HG03460 (cell line): Measurements from ENCODE around the gene SDCBP2.

ENCODE experiments used
- ATAC-seq: cut with Tn5 transposase; IDR thresholded peaks from one replicate; pipeline ENCODE4 v1.9.1; 2021; ENCODE audit not compliant: unreplicated experiment

SDCBP2 gene

GRCh38 chr20:1328680-1329330 lies at the start of gene SDCBP2:
Gene SDCBP2 (minus strand): TSS chr20:1329139. CDS start chr20:1320416, 8,723 bp downstream.
- ATAC-seq: no peak

- no peak for ATAC-seq
Measured at GRCh38 chr20:1378735-1379125, 49.8 kb upstream of the SDCBP2 start.

GRCh38 chr20:1377984-1378734 lies 49.2 kb upstream of the SDCBP2 start:
- ATAC-seq: no peak

GRCh38 chr20:1377341-1377871 lies 48.5 kb upstream of the SDCBP2 start:
- ATAC-seq: no peak

GRCh38 chr20:1376408-1377270 lies 47.7 kb upstream of the SDCBP2 start:
- no peak for ATAC-seq

- ATAC-seq: no peak
Measured at GRCh38 chr20:1376007-1376406, 47.1 kb upstream of the SDCBP2 start.

GRCh38 chr20:1375515-1375914 lies 46.6 kb upstream of the SDCBP2 start:
- ATAC-seq: no peak

GRCh38 chr20:1374246-1374645 lies 45.3 kb upstream of the SDCBP2 start:
- no peak for ATAC-seq

GRCh38 chr20:1373614-1374013 lies 44.7 kb upstream of the SDCBP2 start:
- no peak for ATAC-seq

- ATAC-seq: no peak
Measured at GRCh38 chr20:1373036-1373435, 44.1 kb upstream of the SDCBP2 start.

- ATAC-seq: no peak
Measured at GRCh38 chr20:1371830-1372539, 43.0 kb upstream of the SDCBP2 start.

GRCh38 chr20:1371202-1371782 lies 42.4 kb upstream of the SDCBP2 start:
- ATAC-seq: no peak

- ATAC-seq: no peak
Measured at GRCh38 chr20:1370548-1371110, 41.7 kb upstream of the SDCBP2 start.

- ATAC-seq: no peak
Measured at GRCh38 chr20:1369970-1370369, 41.0 kb upstream of the SDCBP2 start.

GRCh38 chr20:1368448-1369199 lies 39.7 kb upstream of the SDCBP2 start:
- ATAC-seq: no peak

- no peak for ATAC-seq
Measured at GRCh38 chr20:1367479-1367878, 38.5 kb upstream of the SDCBP2 start.

GRCh38 chr20:1364106-1364505 lies 35.2 kb upstream of the SDCBP2 start:
- ATAC-seq: no peak

GRCh38 chr20:1363522-1363921 lies 34.6 kb upstream of the SDCBP2 start:
- ATAC-seq: no peak

GRCh38 chr20:1362484-1362883 lies 33.5 kb upstream of the SDCBP2 start:
- ATAC-seq: no peak
